NOMO-1 treated with dmso at 0.1 percent for 144 hours (cell line): ENCODE results near the gene DPH2.

Source experiments
- DNase-seq: peaks from one replicate; lab custom pipeline; 2025; ENCODE audit not compliant: unreplicated experiment; lab: John Stamatoyannopoulos, UW

DPH2 gene

GRCh38 chr1:43982241-43982640, 12.4 kb downstream of the DPH2 start:
- no peak for DNase-seq

- no peak for DNase-seq
Measured at GRCh38 chr1:43982808-43983207, 13.0 kb downstream of the DPH2 start.

DNA sequence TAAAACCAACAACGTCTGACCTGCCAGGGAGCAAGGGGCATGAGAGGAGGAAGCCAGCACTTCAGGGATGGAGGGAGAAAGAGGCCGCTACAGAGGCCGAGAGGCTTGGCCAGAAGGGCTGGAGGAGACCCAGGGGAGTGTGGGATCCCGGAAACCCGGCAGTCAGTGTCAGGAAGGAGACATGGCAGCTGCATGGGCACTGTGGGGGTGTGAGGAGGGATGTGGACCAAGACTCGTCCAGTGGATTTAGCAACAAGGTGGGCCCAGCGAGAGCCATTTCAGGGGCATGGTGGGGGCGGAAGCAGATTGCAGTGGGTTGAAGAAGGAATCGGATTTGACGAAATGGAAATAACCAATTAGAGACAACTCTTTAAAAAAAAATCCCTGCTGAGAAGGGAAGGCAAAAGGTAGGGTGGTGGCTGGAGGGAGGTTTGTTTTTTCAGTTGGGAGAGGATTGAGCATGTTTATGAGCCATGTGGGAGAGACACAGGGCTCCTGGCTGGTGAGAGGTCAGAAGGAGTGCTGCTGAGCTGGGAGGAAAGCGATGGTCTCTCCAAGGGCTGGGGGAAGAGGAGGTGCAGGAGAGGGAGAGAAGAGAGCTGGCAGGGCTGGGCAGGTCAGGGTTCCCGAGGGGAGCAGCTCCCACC, 13.6 kb downstream of the DPH2 start:
- DNase-seq = no peak

- no peak for DNase-seq
Measured at GRCh38 chr1:43984855-43985254, 15.0 kb downstream of the DPH2 start.

- no peak for DNase-seq
Measured at GRCh38 chr1:43985984-43986595, 16.3 kb downstream of the DPH2 start.

DNA sequence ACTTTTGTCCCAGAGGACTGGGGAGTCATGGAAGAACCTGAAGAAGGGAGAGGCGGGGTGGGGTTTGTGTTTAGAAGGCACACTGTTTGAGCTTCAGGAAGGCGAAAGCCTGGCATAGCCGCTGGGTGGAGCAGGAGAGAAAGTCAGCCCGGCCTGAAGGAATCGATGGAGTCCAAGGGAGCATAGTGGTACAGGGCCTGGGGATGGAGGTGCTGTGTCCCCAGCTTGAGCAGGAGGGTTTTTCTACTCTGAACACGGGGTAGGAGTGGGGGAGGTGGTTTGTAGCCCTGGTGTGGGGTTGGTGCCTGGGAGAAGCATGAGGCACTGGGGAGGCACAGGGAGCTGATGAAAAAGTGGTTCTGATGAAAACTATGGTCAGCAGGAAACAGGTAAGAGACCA, 16.9 kb downstream of the DPH2 start:
- DNase-seq = no peak

DNA sequence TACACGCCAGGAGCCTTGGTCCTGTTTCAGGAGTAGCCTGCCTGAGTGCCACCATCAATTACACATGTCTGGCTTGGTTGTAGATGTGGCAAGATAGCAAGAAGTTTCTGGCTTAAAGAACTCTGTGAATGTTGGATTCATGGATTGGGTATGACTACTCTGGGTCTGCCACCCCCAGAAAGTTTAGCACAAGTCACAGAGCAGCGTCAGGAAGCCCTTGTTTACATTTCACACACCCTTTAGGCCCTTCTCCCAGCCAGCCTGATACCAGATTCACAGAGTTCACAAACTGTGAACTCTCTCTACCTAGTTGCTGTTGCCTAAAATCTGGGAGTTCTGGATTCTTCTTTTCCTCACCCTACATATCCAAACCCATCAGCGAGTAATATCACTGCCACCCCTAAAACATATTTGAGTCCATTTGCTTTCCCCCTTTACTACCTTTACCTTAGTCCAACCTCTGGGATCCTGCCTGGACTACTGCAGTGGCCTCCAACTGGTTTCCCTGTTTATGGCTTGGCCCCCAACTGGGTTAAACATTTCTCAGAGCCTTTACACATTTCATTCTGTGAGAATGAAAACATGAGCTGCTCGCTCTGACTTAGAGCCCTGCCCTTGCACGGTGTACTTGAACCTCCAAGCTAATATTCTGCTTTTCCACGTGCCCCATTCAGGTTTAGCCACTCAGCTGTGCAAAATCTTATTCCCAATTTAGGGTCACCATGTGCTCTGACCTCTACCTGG, 17.5 kb downstream of the DPH2 start:
- DNase-seq = no peak

- DNase-seq = no peak
Measured at GRCh38 chr1:43990271-43991199, 20.7 kb downstream of the DPH2 start.

- no peak for DNase-seq
Measured at GRCh38 chr1:43991200-43991475, 21.3 kb downstream of the DPH2 start.

- DNase-seq = peak; percentile 85
Measured at GRCh38 chr1:43991476-43992231, 21.8 kb downstream of the DPH2 start, which contains the start of gene CCDC24. Gene CCDC24 (plus strand): TSS chr1:43991599. CDS start chr1:43991879, 280 bp downstream.

DNA sequence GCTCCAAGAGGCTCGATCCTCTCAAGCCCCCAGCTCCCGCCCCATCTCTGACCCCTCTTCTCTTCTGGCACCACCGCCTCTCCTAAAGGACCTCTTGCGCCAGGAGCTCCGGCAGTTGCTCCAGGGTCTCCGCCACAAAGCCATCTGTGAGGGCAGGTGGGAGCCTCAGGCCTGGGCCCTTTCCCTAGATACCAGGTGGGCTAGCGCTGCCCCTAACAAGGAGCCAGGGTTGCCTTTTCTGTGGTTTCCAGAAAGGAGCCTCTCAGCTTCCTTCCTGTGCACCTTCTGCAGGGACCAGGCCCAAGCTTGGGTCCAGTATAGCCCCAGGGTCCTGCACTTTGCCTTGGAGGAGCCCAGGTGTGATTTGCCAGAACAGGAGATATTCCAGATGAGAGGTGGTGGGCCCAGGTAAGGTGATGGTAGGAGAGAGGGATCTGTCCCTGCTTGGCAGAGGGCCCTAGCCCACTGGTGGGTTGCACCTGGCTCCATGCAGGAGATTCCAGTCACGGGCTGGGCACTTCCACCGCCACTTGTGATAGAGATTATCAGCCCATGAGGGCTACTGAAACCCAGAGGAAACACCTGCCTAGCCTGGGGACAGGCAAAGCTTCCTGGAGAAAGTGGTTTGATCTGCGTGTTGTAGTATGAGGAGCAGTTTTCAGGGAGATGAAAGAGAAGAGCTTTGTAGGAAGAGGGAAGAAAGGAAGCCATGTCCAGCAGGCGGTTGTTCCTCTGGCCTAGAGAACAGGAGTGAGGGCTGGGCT, 22.6 kb downstream of the DPH2 start:
- DNase-seq = no peak

- DNase-seq = no peak
Measured at GRCh38 chr1:43993206-43993914, 23.6 kb downstream of the DPH2 start.

GRCh38 chr1:43994071-43994470, 24.3 kb downstream of the DPH2 start:
- no peak for DNase-seq

- peak; percentile 47 for DNase-seq
Measured at GRCh38 chr1:43994794-43995790, 25.3 kb downstream of the DPH2 start.

DNA sequence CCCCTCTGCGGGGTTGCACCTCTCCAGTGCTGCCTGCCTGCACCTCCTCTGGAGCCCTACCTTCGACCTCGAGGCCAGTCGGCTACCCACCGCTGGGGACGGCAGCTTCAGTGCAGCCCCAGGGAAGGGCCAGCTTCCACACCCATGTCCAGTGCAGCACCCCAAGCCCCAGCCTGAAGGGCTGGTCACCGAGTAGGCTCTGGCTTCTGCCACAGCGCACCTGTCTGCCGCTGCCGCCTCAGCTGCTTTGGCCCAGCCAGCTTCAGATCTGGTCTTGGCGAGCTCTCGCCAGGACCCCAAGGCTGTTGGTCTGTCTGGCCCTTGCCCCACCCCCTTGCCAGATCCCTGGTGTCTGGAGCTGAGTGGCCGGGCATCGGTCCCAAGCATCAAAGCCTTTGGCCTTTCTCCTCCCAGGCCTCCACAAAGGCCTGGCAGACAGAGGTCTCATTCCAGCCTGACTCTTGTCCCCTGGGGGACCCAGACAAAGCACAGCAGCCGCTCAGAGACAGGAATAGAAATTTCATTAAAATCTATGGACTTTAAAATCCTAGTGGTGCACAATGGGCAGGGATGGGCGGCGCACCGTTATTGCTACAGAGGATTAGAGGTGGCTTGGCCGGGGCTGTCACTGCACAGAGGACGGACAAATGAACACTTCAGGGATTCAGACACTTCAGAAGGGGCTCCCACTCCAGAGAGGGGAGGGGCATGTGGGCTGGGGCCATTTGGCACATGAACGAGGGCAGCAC, 26.3 kb downstream of the DPH2 start:
- no peak for DNase-seq

- no peak for DNase-seq
Measured at GRCh38 chr1:43996733-43997115, 26.9 kb downstream of the DPH2 start.

GRCh38 chr1:43997295-43997999, 27.6 kb downstream of the DPH2 start:
- DNase-seq = no peak
